H1 (cell line): ENCODE measurements around the gene CLASP2. TPM values are rescaled to one million over a fixed set of nuclear protein-coding genes. Genes with fewer than 3 reads are reported as not detected.

ENCODE experiments used
- CTCF ChIA-PET: fragments of 300-600 bp; sonication (Branson Sonifier 250); formaldehyde crosslinking; loops from one replicate; lab custom pipeline; 2021; ENCODE audit not compliant: partially characterized antibody; lab: Charles Lee
- POLR2A ChIA-PET: fragments of 300-600 bp; sonication (Branson Sonifier 250); formaldehyde crosslinking; loops from one replicate; lab custom pipeline; 2021; ENCODE audit warnings: inconsistent platforms; ENCODE audit not compliant: partially characterized antibody; lab: Charles Lee
- DNase-seq, 2 experiments: peaks; one replicate each; pipeline versions ENCODE4 v3.0.0 to v3.0.0-alpha.2; 2010 to 2022; ENCODE audit warnings: low spot score in 2 of 2, low read depth in 1 of 2, mixed read lengths in 1 of 2
- FAIRE-seq: peaks from 2 replicates; lab custom pipeline; 2011; peaks lifted over from hg19 to GRCh38; lab: Jason Lieb, UNC
- H2AFZ ChIP-seq: 2 replicates; pipeline ENCODE4 v1.8.1; 2012; ENCODE audit warnings: low read length, inconsistent platforms
- H2AK5ac ChIP-seq: 2 replicates; pipeline ENCODE4 v1.6.1; 2013; ENCODE audit warnings: low read depth, low read length
- H2BK120ac ChIP-seq: replicated peaks from 2 replicates; pipeline ENCODE3; 2013; ENCODE audit warnings: low read depth, low read length, inconsistent platforms
- H2BK12ac ChIP-seq: 2 replicates; pipeline ENCODE4 v1.6.1; 2013; ENCODE audit warnings: low read depth, low read length
- H2BK15ac ChIP-seq: 2 replicates; pipeline ENCODE4 v1.6.1; 2013; ENCODE audit warnings: low read length
- H2BK20ac ChIP-seq: 2 replicates; pipeline ENCODE4 v1.6.1; 2013; ENCODE audit warnings: low read length
- H2BK5ac ChIP-seq: 2 replicates; pipeline ENCODE4 v1.6.1; 2013; ENCODE audit warnings: low read depth, low read length
- H3K14ac ChIP-seq: 2 replicates; pipeline ENCODE4 v1.6.1; 2013; ENCODE audit warnings: inconsistent platforms; ENCODE audit not compliant: insufficient read length
- H3K18ac ChIP-seq: 2 replicates; pipeline ENCODE4 v1.6.1; 2013; ENCODE audit warnings: low read length; ENCODE audit errors: extremely low read depth
- H3K23ac ChIP-seq: 2 replicates; pipeline ENCODE4 v1.6.1; 2013; ENCODE audit warnings: inconsistent platforms; ENCODE audit not compliant: insufficient read length
- H3K23me2 ChIP-seq: 2 replicates; pipeline ENCODE4 v1.6.1; 2013; ENCODE audit warnings: low read depth, low read length
- H3K27ac ChIP-seq: 2 replicates; pipeline ENCODE4 v1.6.1; 2011; ENCODE audit warnings: low read depth, low read length, inconsistent platforms
- H3K27me3 ChIP-seq, 4 experiments: replicated peaks in 1 of 4; 1 replicate in 1 of 4; 2 replicates in 3 of 4; pipeline versions ENCODE4 v1.6.1 to v1.8.1; 2011 to 2013; ENCODE audit warnings: low read length in 3 of 4, mild to moderate bottlenecking in 3 of 4, inconsistent platforms in 2 of 4, mixed read lengths in 2 of 4, moderate library complexity in 1 of 4; ENCODE audit not compliant: control insufficient read depth in 3 of 4, insufficient read depth in 3 of 4; ENCODE audit errors: extremely low read depth in 1 of 4
- H3K36me3 ChIP-seq, 4 experiments: 2 replicates each; pipeline versions ENCODE4 v1.6.1 to v1.8.1; 2011 to 2013; ENCODE audit warnings: mild to moderate bottlenecking in 4 of 4, low read length in 3 of 4, moderate library complexity in 2 of 4, control low read depth in 1 of 4, inconsistent platforms in 1 of 4; ENCODE audit not compliant: insufficient read depth in 4 of 4, control insufficient read depth in 2 of 4
- H3K4ac ChIP-seq: replicated peaks from 2 replicates; pipeline ENCODE3; 2013; ENCODE audit warnings: low read length, low read depth, mixed read lengths, inconsistent platforms; ENCODE audit not compliant: insufficient read length
- H3K4me1 ChIP-seq, 4 experiments: replicated peaks in 1 of 4; 1 replicate in 1 of 4; 2 replicates in 3 of 4; pipeline versions ENCODE4 v1.6.1 to v1.8.1; 2011 to 2013; ENCODE audit warnings: low read length in 3 of 4, inconsistent platforms in 2 of 4, mixed read lengths in 1 of 4; ENCODE audit not compliant: insufficient read depth in 4 of 4, control insufficient read depth in 3 of 4
- H3K4me2 ChIP-seq, 2 experiments: 2 replicates each; pipeline versions ENCODE4 v1.6.1 to v1.8.1; 2011 to 2013; ENCODE audit warnings: low read depth in 2 of 2, low read length in 2 of 2, control low read depth in 1 of 2, inconsistent platforms in 1 of 2, mild to moderate bottlenecking in 1 of 2; ENCODE audit not compliant: insufficient read depth in 1 of 2
- H3K4me3 ChIP-seq, 4 experiments: fragments of 200-600, 300-600 bp in 1 of 4; sonication (generic), shearing (Covaris generic), sonication (Bioruptor Twin) in 1 of 4; 2 replicates each; pipeline versions ENCODE4 v1.5.1 to v1.8.1; 2011 to 2016; ENCODE audit warnings: low read length in 4 of 4, low read depth in 3 of 4, control low read depth in 2 of 4, inconsistent platforms in 2 of 4, mild to moderate bottlenecking in 2 of 4, mixed read lengths in 1 of 4, moderate library complexity in 1 of 4; ENCODE audit not compliant: insufficient read depth in 2 of 4; ENCODE audit errors: extremely low read depth in 1 of 4
- H3K56ac ChIP-seq: replicated peaks from 2 replicates; pipeline ENCODE3; 2013; ENCODE audit warnings: low read depth, mild to moderate bottlenecking, mixed read lengths, low read length, inconsistent platforms; ENCODE audit not compliant: insufficient read length
- H3K79me1 ChIP-seq: 2 replicates; pipeline ENCODE4 v1.6.1; 2013; ENCODE audit warnings: low read depth, low read length, control low read depth
- H3K79me2 ChIP-seq, 2 experiments: 2 replicates each; pipeline versions ENCODE4 v1.6.1 to v1.8.1; 2012 to 2013; ENCODE audit warnings: low read length in 2 of 2, mild to moderate bottlenecking in 2 of 2, inconsistent platforms in 1 of 2; ENCODE audit not compliant: insufficient read depth in 2 of 2, control insufficient read depth in 1 of 2
- H3K9ac ChIP-seq, 4 experiments: replicated peaks in 1 of 4; 1 replicate in 1 of 4; 2 replicates in 3 of 4; pipeline versions ENCODE4 v1.6.1 to v1.8.1; 2011 to 2013; ENCODE audit warnings: low read depth in 3 of 4, low read length in 3 of 4, control low read depth in 2 of 4, mild to moderate bottlenecking in 2 of 4, moderate library complexity in 2 of 4, inconsistent platforms in 1 of 4; ENCODE audit errors: extremely low read depth in 1 of 4
- H3K9me3 ChIP-seq, 2 experiments: 2 replicates each; pipeline versions ENCODE4 v1.6.1 to v1.8.1; 2012 to 2013; ENCODE audit warnings: mild to moderate bottlenecking in 2 of 2, moderate library complexity in 2 of 2, control low read depth in 1 of 2, inconsistent platforms in 1 of 2, low read depth in 1 of 2, low read length in 1 of 2, mixed read lengths in 1 of 2; ENCODE audit not compliant: insufficient read depth in 2 of 2
- H4K20me1 ChIP-seq, 2 experiments: replicated peaks in 1 of 2; 2 replicates each; pipeline versions ENCODE3 to v1.8.1; 2011 to 2013; ENCODE audit warnings: inconsistent platforms in 2 of 2, low read length in 2 of 2, mild to moderate bottlenecking in 1 of 2; ENCODE audit not compliant: insufficient read depth in 2 of 2, control insufficient read depth in 1 of 2
- H4K5ac ChIP-seq: 2 replicates; pipeline ENCODE4 v1.6.1; 2013; ENCODE audit warnings: low read length, low read depth, mixed read lengths, inconsistent platforms; ENCODE audit not compliant: insufficient read length
- H4K8ac ChIP-seq: 2 replicates; pipeline ENCODE4 v1.8.0; 2013; ENCODE audit warnings: mild to moderate bottlenecking, moderate library complexity, low read length, inconsistent platforms; ENCODE audit not compliant: insufficient read depth; ENCODE audit errors: extremely low read depth
- H4K91ac ChIP-seq: replicated peaks from 2 replicates; pipeline ENCODE3; 2013; ENCODE audit warnings: low read length, mixed read lengths, inconsistent platforms; ENCODE audit not compliant: insufficient read length
- CEBPB ChIP-seq: IDR thresholded peaks from 2 replicates; pipeline ENCODE4 v1.6.1; 2012; ENCODE audit warnings: low read depth, low read length
- CTBP2 ChIP-seq: IDR thresholded peaks from 2 replicates; pipeline ENCODE4 v1.7.0; 2011; ENCODE audit warnings: borderline replicate concordance, mild to moderate bottlenecking, moderate library complexity, mixed read lengths, low read length; ENCODE audit not compliant: insufficient read depth, insufficient read length
- JUN ChIP-seq: IDR thresholded peaks from 2 replicates; pipeline ENCODE4 v1.6.1; 2011; ENCODE audit warnings: low read depth, mild to moderate bottlenecking, improper control_type of control experiment, low read length
- RFX5 ChIP-seq: IDR thresholded peaks from 2 replicates; pipeline ENCODE4 v1.6.1; 2011; ENCODE audit warnings: low read depth, low read length, improper control_type of control experiment, borderline replicate concordance
- WGBS, 2 experiments: shearing (Covaris generic) in 1 of 2; methylation state at CpG; one replicate each; pipeline versions ENCODE4 v1.1.6 to v1.1.7; 2013 to 2015; ENCODE audit warnings: low lambda C conversion rate in 2 of 2, mixed read lengths in 2 of 2, inconsistent platforms in 1 of 2, low coverage in 1 of 2, missing lambda C conversion rate in 1 of 2; ENCODE audit not compliant: insufficient replicate concordance in 2 of 2, insufficient coverage in 1 of 2, insufficient read length in 1 of 2; ENCODE audit errors: extremely low coverage in 1 of 2, missing lambda C conversion rate in 1 of 2; 5-methylcytosine and 5-hydroxymethylcytosine counted together
- polyA plus RNA-seq, 7 experiments: library from polyadenylated mRNA; depleted of rRNA in 3 of 7; stranded (reverse) in 5 of 7; unstranded in 2 of 7; fragments of >200 nt in 5 of 7; fragments of 200-250 nt in 2 of 7; gene quantifications; 1 replicate in 5 of 7; 2 replicates in 1 of 7; 4 replicates in 1 of 7; pipeline versions ENCODE4 v1.2.1 to v1.2.3, GENCODE V29; 2011 to 2013; ENCODE audit warnings: missing spikeins in 2 of 7, mixed read lengths in 2 of 7
- total RNA-seq: library from RNA; stranded (reverse); fragmentation: NEBNext Ultra II Directional; extraction: Animal tissue kit (Norgen Biotek cat#: 25700); gene quantifications from 2 replicates; pipeline ENCODE4 v1.2.1, GENCODE V29; 2021

CLASP2 gene
- total and polyA plus RNA-seq, 2 of the 8 experiments (the other 6 are each of a cell fraction or from before 2014, with no cell fraction given), result 21.7 to 58.0 TPM

- Histone ChIP-seq H2BK120ac (no peak overlapping the region), H2BK5ac (no peak overlapping the region), H3K18ac (no peak overlapping the region), H3K4me2 (no peak overlapping the region), H3K4me1 (peaks cover 0 to 4% (median 2%) of the 10 kb centered on the region in 4 experiments; a peak in 3 of 7 replicates), H3K23me2 (no peaks in the 10 kb centered on the region; the same call in 1 of the 2 replicates), H3K79me2 (peaks cover 0 to 5% of the 10 kb centered on the region in 2 experiments; a peak in 1 of 4 replicates), H3K14ac (no peak overlapping the region), H3K36me3 (peaks cover 0 to 4% (median 0%) of the 10 kb centered on the region in 4 experiments; a peak in 1 of 8 replicates), H3K27ac (no peak overlapping the region), H2BK15ac (no peak overlapping the region), H3K27me3 (no peaks in the 10 kb centered on the region), H3K79me1 (0 out of 2 replicates have a peak, but pooled peaks cover 2% of the 10 kb centered on the region), H4K91ac (no peak overlapping the region), H3K9me3 (no peaks in the 10 kb centered on the region), H3K4me3 (no peak overlapping the region), H2AK5ac (no peak overlapping the region), H3K4ac (no peak overlapping the region), H4K8ac (no peak overlapping the region), H4K5ac (no peak overlapping the region), H3K56ac (no peak overlapping the region), H2BK20ac (no peak overlapping the region), H3K9ac (no peak overlapping the region), H2BK12ac (no peak overlapping the region), H3K23ac (no peak overlapping the region), H2AFZ (no peak overlapping the region), H4K20me1 (peaks cover 1 to 2% of the 10 kb centered on the region in 2 experiments)
- FAIRE-seq, result no peak
- ChIA-PET POLR2A (interaction anchor here (0.6 to 2.1 kb wide), 2 partner anchors 10 to 13 kb away, joined by 3 to 6 read pairs; no protein-coding TSS in a partner anchor), CTCF (interaction anchor here (0.6 to 1.9 kb wide), 7 partner anchors 11 to 140 kb away, joined by 3 to 7 read pairs (median 5); no protein-coding TSS in a partner anchor)
- no peak for DNase-seq
- WGBS, 2 experiments, result 93% methylated on average over 1 of the region's 1 CpG; no CpG with 5 or more reads in 1 of the 2 experiments
- no peak for TF ChIP-seq CTBP2
- TF ChIP-seq RFX5, result no peak
- no peak for TF ChIP-seq JUN
- no peak for TF ChIP-seq CEBPB
These were observed 71.6 kb downstream of the CLASP2 start for GRCh38 chr3:33646406-33646805.
